HEK293 (cell line): ENCODE data around the gene PIGN.

Source experiments
- CTCF ChIA-PET: fragments of 350-600 bp; formaldehyde crosslinking; extraction: SDS; loops from one replicate; lab custom pipeline; 2021; ENCODE audit warnings: antibody characterized with exemption; lab: Yijun Ruan, JAX
- POLR2A ChIA-PET: fragments of 300-600 bp; formaldehyde crosslinking; extraction: SDS; loops from one replicate; lab custom pipeline; 2020; ENCODE audit warnings: antibody characterized with exemption, inconsistent platforms; lab: Yijun Ruan, JAX
- H3K27ac ChIP-seq: fragments of 200-500 bp; sonication (Bioruptor generic); 2 replicates; pipeline ENCODE4 v1.5.1; 2014; ENCODE audit warnings: low read depth, low read length, control low read depth, inconsistent platforms; ENCODE audit errors: extremely low read depth
- H3K36me3 ChIP-seq, 2 experiments: fragments of 200-500 bp in 1 of 2; sonication (Bioruptor generic) in 1 of 2; 1 replicate in 1 of 2; 2 replicates in 1 of 2; pipeline ENCODE4 v1.5.1; 2014 to 2017; ENCODE audit warnings: inconsistent platforms in 2 of 2, low read length in 2 of 2; ENCODE audit not compliant: control insufficient read depth in 2 of 2, insufficient read depth in 1 of 2
- H3K4me1 ChIP-seq: fragments of 200-500 bp; sonication (Bioruptor generic); 2 replicates; pipeline ENCODE4 v1.5.1; 2014; ENCODE audit warnings: mild to moderate bottlenecking, low read length, inconsistent platforms; ENCODE audit not compliant: control insufficient read depth, insufficient read depth
- H3K4me3 ChIP-seq: 2 replicates; pipeline ENCODE4 v1.5.1; 2011; ENCODE audit warnings: low read depth, mild to moderate bottlenecking, control low read depth, low read length, moderate library complexity
- H3K9me3 ChIP-seq: fragments of 200-500 bp; sonication (Bioruptor generic); 2 replicates; pipeline ENCODE4 v1.5.1; 2014; ENCODE audit warnings: low read depth, low read length, inconsistent platforms; ENCODE audit not compliant: control insufficient read depth, insufficient read depth
- FEZF1 ChIP-seq: fragments of 450-650 bp; formaldehyde crosslinking; IDR thresholded peaks from 2 replicates; pipeline ENCODE4 v1.5.1; 2016; ENCODE audit warnings: missing biosample characterization, missing genetic modification characterization
- GLI4 ChIP-seq: fragments of 450-650 bp; formaldehyde crosslinking; IDR thresholded peaks from 2 replicates; pipeline ENCODE4 v1.5.1; 2016; ENCODE audit warnings: missing biosample characterization, missing genetic modification characterization
- KLF7 ChIP-seq: fragments of 450-650 bp; formaldehyde crosslinking; IDR thresholded peaks from 2 replicates; pipeline ENCODE4 v1.5.1; 2016; ENCODE audit warnings: missing biosample characterization, missing genetic modification characterization, borderline replicate concordance
- KLF8 ChIP-seq: fragments of 450-650 bp; formaldehyde crosslinking; IDR thresholded peaks from 2 replicates; pipeline ENCODE4 v1.5.1; 2016; ENCODE audit warnings: missing biosample characterization, missing genetic modification characterization
- OSR2 ChIP-seq: fragments of 450-650 bp; formaldehyde crosslinking; IDR thresholded peaks from 2 replicates; pipeline ENCODE4 v1.5.1; 2016; ENCODE audit warnings: missing biosample characterization, missing genetic modification characterization
- ZBTB17 ChIP-seq: fragments of 450-650 bp; formaldehyde crosslinking; IDR thresholded peaks from 2 replicates; pipeline ENCODE4 v1.5.1; 2016; ENCODE audit warnings: missing biosample characterization, missing genetic modification characterization
- ZNF132 ChIP-seq: fragments of 450-650 bp; formaldehyde crosslinking; IDR thresholded peaks from 2 replicates; pipeline ENCODE4 v1.5.1; 2017; ENCODE audit warnings: missing biosample characterization, missing genetic modification characterization, borderline replicate concordance
- ZNF157 ChIP-seq: fragments of 450-650 bp; formaldehyde crosslinking; IDR thresholded peaks from 2 replicates; pipeline ENCODE4 v1.5.1; 2016; ENCODE audit warnings: missing biosample characterization, missing genetic modification characterization
- ZNF174 ChIP-seq: fragments of 450-650 bp; formaldehyde crosslinking; IDR thresholded peaks from 2 replicates; pipeline ENCODE4 v1.5.0; 2017; ENCODE audit warnings: missing biosample characterization, mild to moderate bottlenecking, missing genetic modification characterization
- ZNF302 ChIP-seq: fragments of 450-650 bp; formaldehyde crosslinking; IDR thresholded peaks from 2 replicates; pipeline ENCODE4 v1.5.1; 2016; ENCODE audit warnings: missing biosample characterization, missing genetic modification characterization, low read depth
- ZNF433 ChIP-seq: fragments of 450-650 bp; formaldehyde crosslinking; IDR thresholded peaks from 2 replicates; pipeline ENCODE4 v1.5.1; 2016; ENCODE audit warnings: missing biosample characterization, missing genetic modification characterization, low read depth
- ZNF555 ChIP-seq: fragments of 450-650 bp; formaldehyde crosslinking; conservative IDR thresholded peaks from 2 replicates; pipeline ENCODE4 v1.5.1; 2017; ENCODE audit warnings: missing biosample characterization, mild to moderate bottlenecking, missing genetic modification characterization, inconsistent platforms
- ZNF677 ChIP-seq: fragments of 450-650 bp; IDR thresholded peaks from 2 replicates; pipeline ENCODE4 v1.5.0; 2018; ENCODE audit warnings: missing biosample characterization, mild to moderate bottlenecking, missing genetic modification characterization, moderate library complexity
- ZNF837 ChIP-seq: fragments of 450-650 bp; formaldehyde crosslinking; IDR thresholded peaks from 2 replicates; pipeline ENCODE4 v1.5.1; 2016; ENCODE audit warnings: missing biosample characterization, missing genetic modification characterization
- TF ChIP-seq, protein P1 (sequence below): fragments of 450-650 bp; formaldehyde crosslinking; IDR thresholded peaks from 2 replicates; pipeline ENCODE4 v1.5.1; 2016; ENCODE audit warnings: missing biosample characterization, missing genetic modification characterization
- TF ChIP-seq, protein P2 (sequence below): fragments of 450-650 bp; IDR thresholded peaks from 2 replicates; pipeline ENCODE4 v1.5.1; 2018; ENCODE audit warnings: missing biosample characterization, mild to moderate bottlenecking, missing genetic modification characterization
- TF ChIP-seq, protein P3 (sequence below): fragments of 450-650 bp; formaldehyde crosslinking; optimal IDR thresholded peaks from 2 replicates; pipeline ENCODE3; 2016; ENCODE audit warnings: missing biosample characterization, mild to moderate bottlenecking, missing genetic modification characterization
- TF ChIP-seq, protein P4 (sequence below): fragments of 450-650 bp; formaldehyde crosslinking; IDR thresholded peaks from 2 replicates; pipeline ENCODE4 v1.5.1; 2016; ENCODE audit warnings: missing biosample characterization, missing genetic modification characterization
- TF ChIP-seq, protein P5 (sequence below): fragments of 450-650 bp; formaldehyde crosslinking; IDR thresholded peaks from 2 replicates; pipeline ENCODE4 v1.5.1; 2016; ENCODE audit warnings: missing biosample characterization, missing genetic modification characterization

The PIGN gene

DNA sequence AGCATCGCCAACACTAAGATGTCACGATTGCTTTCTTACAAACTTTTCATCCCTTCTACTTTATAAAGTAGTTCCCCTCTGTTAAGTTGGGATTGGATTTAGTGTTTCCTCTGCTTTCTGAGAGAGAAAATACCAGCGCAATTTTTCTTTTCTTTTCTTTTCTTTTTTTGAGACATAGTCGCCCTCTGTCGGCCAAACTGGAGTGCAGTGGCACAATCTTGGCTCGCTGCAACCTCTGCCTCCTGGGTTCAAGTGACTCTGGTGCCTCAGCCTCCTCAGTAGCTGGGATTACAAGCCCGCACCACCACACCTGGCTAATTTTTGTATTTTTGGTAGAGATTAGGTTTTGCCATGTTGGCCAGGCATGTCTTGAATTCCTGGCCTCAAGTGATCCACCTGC lies 9.2 kb upstream of the PIGN start (continued):
- TF ChIP-seq, protein P1, sequence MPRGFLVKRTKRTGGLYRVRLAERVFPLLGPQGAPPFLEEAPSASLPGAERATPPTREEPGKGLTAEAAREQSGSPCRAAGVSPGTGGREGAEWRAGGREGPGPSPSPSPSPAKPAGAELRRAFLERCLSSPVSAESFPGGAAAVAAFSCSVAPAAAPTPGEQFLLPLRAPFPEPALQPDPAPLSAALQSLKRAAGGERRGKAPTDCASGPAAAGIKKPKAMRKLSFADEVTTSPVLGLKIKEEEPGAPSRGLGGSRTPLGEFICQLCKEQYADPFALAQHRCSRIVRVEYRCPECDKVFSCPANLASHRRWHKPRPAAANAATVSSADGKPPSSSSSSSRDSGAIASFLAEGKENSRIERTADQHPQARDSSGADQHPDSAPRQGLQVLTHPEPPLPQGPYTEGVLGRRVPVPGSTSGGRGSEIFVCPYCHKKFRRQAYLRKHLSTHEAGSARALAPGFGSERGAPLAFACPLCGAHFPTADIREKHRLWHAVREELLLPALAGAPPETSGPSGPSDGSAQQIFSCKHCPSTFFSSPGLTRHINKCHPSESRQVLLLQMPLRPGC = no peak
- TF ChIP-seq, protein P2, sequence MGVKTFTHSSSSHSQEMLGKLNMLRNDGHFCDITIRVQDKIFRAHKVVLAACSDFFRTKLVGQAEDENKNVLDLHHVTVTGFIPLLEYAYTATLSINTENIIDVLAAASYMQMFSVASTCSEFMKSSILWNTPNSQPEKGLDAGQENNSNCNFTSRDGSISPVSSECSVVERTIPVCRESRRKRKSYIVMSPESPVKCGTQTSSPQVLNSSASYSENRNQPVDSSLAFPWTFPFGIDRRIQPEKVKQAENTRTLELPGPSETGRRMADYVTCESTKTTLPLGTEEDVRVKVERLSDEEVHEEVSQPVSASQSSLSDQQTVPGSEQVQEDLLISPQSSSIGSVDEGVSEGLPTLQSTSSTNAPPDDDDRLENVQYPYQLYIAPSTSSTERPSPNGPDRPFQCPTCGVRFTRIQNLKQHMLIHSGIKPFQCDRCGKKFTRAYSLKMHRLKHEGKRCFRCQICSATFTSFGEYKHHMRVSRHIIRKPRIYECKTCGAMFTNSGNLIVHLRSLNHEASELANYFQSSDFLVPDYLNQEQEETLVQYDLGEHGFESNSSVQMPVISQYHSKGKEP (tag by site-specific recombination) = no peak
- TF ChIP-seq, protein P3, sequence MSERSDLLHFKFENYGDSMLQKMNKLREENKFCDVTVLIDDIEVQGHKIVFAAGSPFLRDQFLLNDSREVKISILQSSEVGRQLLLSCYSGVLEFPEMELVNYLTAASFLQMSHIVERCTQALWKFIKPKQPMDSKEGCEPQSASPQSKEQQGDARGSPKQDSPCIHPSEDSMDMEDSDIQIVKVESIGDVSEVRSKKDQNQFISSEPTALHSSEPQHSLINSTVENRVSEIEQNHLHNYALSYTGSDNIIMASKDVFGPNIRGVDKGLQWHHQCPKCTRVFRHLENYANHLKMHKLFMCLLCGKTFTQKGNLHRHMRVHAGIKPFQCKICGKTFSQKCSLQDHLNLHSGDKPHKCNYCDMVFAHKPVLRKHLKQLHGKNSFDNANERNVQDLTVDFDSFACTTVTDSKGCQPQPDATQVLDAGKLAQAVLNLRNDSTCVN (tag by site-specific recombination) = no peak
- no peak for TF ChIP-seq ZNF157 (tag by site-specific recombination)
- TF ChIP-seq FEZF1 (tag by site-specific recombination) = no peak
- no peak for TF ChIP-seq KLF7
- TF ChIP-seq OSR2 (tag by site-specific recombination) = no peak
- no peak for TF ChIP-seq GLI4 (tag by site-specific recombination)

DNA sequence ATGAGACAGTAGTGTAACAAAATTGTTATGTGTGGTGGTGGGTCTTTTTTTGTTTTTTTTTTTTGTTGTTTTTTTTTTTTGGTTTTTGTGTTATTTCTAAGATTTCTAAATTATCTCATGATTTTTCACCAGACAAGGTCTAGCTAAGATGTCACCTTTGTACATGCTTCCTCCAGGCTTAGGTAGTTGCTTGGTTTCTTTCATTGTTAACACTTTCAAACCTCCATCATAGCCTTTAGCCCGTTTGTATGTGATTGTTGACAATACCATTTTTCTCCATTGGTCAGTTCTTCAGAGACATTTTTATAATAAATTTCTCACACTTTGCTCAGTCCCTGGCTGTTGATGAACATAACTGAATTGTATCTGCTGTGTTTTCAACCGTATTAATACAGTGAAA lies 2.4 kb upstream of the PIGN start:
- Histone ChIP-seq H3K27ac (no peak overlapping the region), H3K4me1 (peaks cover 7% of the 10 kb centered on the region), H3K4me3 (peak overlapping the region; percentile 100), H3K36me3 (no peaks in the 10 kb centered on the region; a peak in 1 of 3 replicates), H3K9me3 (no peaks in the 10 kb centered on the region)
- ChIA-PET POLR2A (interaction anchor here (0.6 kb wide), 1 partner anchor 21 kb away, joined by 6 read pairs; no protein-coding TSS in a partner anchor), CTCF (interaction anchor here (0.7 to 1.1 kb wide), 2 partner anchors 11 to 556 kb away, joined by 4 read pairs; no protein-coding TSS in a partner anchor)
- TF ChIP-seq ZNF555 (tag by site-specific recombination) (no peak), ZNF174 (no peak), ZNF302 (tag by site-specific recombination) (no peak), ZBTB17 (peak; percentile 36; the same call in 1 of the 2 replicates), ZNF433 (no peak), ZNF677 (tag by site-specific recombination) (no peak), KLF8 (tag by site-specific recombination) (no peak), ZNF837 (tag by site-specific recombination) (no peak), ZNF132 (tag by site-specific recombination) (no peak)
- TF ChIP-seq, protein P4, sequence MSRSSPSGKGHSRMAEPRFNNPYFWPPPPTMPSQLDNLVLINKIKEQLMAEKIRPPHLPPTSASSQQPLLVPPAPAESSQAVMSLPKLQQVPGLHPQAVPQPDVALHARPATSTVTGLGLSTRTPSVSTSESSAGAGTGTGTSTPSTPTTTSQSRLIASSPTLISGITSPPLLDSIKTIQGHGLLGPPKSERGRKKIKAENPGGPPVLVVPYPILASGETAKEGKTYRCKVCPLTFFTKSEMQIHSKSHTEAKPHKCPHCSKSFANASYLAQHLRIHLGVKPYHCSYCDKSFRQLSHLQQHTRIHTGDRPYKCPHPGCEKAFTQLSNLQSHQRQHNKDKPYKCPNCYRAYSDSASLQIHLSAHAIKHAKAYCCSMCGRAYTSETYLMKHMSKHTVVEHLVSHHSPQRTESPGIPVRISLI (tag by site-specific recombination) = peak; percentile 65; the same call in 1 of the 2 replicates
- TF ChIP-seq, protein P5, sequence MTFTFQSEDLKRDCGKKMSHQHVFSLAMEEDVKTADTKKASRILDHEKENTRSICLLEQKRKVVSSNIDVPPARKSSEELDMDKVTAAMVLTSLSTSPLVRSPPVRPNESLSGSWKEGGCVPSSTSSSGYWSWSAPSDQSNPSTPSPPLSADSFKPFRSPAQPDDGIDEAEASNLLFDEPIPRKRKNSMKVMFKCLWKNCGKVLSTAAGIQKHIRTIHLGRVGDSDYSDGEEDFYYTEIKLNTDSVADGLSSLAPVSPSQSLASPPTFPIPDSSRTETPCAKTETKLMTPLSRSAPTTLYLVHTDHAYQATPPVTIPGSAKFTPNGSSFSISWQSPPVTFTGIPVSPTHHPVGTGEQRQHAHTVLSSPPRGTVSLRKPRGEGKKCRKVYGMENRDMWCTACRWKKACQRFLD (tag by site-specific recombination) = no peak
